HG03196 (cell line): ENCODE results near the gene CHST6.
"Not testable (repeated sequence)": the region's sequence is repeated elsewhere in the genome, so short reads cannot be mapped to it uniquely, and the experiment has no call there.

Source experiments
- ATAC-seq: cut with Tn5 transposase; IDR thresholded peaks from one replicate; pipeline ENCODE4 v1.9.1; 2021; ENCODE audit not compliant: unreplicated experiment

The CHST6 gene

GRCh38 chr16:75477680-75478473, 17.4 kb downstream of the CHST6 start:
- ATAC-seq, result no peak

DNA sequence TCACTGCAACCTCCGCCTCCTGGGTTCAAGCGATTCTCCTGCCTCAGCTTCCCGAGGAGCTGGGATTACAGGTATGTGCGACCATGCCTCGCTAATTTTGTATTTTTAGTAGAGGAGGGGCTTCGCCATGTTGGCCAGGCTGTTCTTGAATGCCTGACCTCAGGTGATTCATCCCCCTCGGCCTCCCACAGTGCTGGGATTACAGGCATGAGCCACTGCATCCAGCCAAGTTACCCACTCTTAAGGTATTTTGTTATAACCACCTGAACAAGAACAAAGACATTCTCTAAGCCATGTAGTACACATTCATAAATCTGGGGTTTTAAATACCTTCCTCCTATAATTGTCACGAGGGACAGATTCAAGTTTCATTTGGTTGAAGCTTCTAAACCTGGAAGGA, 18.4 kb downstream of the CHST6 start:
- ATAC-seq, result no peak

DNA sequence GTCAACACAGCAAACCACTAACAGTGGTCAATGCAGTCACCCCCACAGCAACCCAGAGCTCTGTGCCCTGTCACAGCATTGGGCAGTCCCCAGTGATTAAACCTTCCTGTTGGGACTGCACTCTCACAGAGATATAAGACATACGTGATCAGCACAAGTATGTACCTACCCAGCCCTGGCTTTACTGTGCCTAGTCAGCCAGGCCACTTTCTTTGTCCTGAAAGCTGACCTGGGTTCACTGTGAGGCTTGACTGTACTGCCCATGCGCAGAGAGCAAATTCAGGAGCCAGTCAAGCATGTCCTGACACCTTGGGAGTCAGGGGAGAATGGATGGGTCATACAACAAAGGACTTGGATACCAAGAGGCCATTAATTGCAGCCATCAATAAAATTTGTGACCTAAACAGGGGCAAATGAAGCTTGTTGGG, 19.8 kb downstream of the CHST6 start:
- ATAC-seq, result no peak

GRCh38 chr16:75472908-75473877, 22.0 kb downstream of the CHST6 start:
- no peak for ATAC-seq

DNA sequence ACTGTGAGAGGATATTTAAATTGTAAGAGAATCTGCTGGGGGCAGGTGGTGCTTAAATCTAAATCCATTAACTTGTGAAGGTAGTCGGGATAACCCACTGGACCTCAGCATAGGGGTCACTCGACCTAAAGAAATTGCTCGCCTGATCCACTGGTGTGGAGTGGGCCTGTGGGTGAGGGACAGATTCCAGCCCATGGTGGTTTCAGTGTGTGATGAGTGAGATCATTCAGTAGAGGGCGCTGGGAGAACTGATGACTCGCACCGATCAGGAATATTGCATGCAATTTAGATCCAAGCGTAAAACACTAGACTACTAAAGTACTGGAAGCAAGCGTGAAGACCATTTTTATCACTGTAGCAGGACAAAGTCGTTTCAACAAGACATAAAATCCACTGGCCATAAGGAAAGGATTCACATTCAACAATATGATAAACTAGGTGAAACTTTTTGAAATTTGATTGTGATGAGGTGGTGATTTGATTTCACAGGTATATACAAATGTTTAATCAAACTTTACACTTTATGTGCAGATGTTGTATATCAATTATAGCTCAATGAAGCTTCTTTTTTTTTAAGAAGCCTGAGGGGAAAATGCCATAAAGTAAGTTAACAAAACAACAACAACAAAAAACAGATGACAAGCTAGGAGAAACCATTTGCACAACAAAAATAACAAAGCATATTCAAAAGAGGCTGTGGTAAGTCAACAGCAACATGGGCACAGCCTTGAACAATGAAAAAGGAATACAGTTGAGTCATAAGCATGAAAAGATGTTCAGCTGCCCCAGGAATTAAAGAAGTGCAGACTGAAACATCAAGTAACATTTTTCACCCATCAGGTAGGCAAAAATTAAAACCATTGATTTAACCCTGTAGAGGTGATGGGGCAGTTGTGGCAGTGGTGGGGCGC, 23.3 kb downstream of the CHST6 start:
- peak; percentile 68 for ATAC-seq

DNA sequence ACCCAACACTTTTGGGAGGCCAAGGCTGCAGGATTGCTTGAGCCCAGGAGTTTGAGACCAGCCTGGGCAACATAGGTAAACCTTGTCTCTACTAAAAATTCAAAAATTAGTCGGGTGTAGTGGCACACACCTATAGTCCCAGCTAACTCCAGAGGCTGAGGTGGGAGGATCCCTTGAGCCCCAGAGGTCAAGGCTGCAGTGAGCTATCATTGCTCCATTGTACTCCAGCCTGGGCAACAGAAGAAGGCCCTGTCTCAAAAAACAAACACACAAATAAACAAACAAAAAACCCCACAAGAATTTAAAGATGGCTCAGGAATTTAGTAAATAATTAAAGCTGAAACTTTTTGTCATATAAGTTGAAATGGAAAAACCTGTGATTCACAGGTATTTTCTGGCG, 28.5 kb downstream of the CHST6 start:
- ATAC-seq, result no peak

GRCh38 chr16:75464122-75464918, 30.9 kb downstream of the CHST6 start, which contains the start of gene TMEM170A:
TSS of gene TMEM170A (minus strand) at chr16:75464689. CDS start at chr16:75464600, 89 bp downstream.
- peak; percentile 95 for ATAC-seq

DNA sequence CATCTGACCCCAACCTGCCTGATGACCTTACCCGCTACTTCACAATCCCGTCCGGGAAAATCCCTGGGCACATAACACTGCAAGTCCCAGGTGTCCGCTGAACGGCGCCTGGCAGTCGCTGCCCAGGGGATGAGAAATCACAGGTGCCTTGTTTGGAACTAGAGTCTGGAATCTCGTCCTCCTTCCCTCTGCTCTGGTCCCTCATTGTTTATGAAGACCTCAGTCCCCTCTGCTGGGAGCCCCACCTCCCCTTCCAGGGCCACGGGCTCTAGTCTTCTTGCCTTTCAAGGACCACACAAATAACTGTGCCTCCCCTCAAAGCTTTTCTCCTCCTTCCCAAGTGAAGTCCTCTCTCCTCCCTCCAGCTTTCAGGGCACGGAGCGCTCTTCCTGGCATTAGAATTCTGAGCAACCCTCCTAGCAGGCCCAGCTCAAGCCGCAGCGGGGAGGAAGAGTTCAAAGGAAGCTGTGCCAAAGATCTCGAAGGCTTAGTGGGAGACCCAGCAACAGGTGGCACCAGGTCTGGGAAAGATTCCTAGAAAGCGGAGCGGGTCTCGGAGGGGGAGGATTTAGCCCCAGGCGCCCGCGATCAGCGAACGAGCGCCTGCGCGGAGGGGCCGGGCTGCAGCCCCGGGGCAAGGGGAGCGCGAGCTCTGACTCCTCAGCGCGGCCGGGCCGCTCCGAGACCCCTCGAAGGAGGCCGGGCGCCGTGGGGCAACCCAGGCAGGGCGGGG, 31.7 kb downstream of the CHST6 start:
- peak; percentile 14 for ATAC-seq

GRCh38 chr16:75462806-75463205, 32.4 kb downstream of the CHST6 start:
- peak; percentile 17 for ATAC-seq

DNA sequence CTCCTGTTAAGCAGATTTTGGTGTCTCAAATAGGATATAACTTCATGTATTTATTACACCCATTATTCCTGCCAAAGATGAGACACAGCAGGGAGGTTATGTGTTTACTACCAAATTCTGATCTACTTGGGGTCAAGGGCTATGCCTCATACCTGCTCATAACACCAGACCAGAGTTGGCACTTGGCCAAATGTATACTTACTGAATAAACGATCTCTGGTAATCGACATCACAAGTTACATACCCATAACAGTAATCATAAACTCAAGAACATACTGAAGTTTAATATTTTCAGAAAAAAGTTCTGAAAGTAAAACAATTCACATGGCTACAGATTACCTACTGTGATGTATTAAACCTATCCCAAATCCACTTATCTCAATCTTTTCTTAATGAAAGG, 33.7 kb downstream of the CHST6 start:
- no peak for ATAC-seq

DNA sequence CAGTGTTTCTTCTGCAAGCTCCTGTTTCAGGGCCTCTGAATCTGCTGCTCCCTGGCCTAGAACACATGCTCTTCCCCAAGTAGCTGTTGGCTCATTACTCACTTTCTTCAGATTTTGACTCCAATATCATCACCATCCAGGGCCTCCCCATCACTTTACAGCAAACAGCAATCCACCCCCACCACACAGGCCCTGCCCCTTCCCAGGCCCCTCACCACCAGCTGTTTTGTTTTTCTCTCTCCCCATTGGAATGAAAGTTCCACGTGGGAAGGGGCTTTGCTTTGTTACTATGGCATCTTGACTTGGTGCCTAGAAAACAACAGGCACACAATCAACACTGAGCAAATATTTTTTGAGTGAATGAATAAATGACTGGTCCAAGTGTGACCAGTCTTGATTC, 34.8 kb downstream of the CHST6 start:
- no peak for ATAC-seq

DNA sequence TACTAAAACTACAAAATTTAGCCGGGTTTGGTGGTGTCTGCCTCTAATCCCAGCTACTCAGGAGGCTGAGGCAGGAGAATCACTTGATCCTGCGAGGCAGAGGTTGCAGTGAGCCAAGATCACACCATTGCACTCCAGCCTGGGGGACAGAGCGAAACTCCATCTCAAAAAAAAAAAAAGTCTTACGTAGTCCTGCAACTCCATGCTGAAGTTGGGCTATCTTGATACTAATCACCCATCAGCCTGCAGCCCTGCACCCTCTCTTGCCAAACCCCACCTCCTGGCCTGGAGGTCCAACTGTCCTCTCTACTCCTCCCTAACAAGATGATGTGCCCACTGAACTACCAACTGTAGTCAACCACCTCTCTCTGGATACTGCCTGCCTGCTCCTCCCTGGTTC, 35.5 kb downstream of the CHST6 start:
- ATAC-seq, result no peak

DNA sequence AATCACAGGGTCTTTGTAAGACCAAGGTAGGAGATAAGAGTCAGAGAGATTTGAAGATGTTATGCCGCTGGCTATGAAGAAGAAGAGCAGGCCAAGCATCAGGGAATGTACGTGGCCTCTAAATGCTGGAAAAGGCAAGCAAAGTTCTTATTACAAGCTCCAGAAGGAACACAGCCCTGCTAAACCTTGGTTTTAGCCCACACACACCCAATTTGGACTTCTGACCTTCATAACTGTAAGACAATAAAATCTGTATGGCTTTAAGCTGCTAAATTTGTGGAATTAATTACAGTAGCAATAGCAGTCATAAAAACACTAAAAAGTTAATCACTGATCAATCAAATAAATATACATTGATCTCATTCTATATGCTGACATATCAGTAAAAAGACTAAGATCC, 36.8 kb downstream of the CHST6 start:
- ATAC-seq, result no peak

- ATAC-seq, result no peak
Measured at GRCh38 chr16:75458029-75458428, 37.2 kb downstream of the CHST6 start.

- no peak for ATAC-seq
Measured at GRCh38 chr16:75457485-75458021, 37.7 kb downstream of the CHST6 start.

DNA sequence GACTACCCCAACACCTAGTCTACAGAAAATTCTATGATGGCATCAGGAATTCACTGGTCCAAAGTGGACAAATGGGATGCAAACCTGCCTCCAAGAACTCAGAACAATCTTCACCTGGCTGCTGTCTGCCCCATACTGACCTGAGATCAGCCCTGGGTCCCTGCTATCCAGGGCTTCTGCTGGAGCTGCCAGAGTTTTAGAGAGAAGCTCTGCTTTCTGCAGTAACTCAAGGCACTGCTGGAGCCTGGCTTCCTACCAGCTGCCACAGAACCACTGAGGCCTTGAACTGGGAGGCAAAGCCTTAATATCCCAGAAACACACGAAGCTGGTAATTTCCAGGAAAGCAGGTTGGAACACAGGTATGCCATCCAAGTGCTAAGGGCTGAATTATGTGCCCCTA, 38.3 kb downstream of the CHST6 start:
- ATAC-seq, result no peak

GRCh38 chr16:75456486-75456885, 38.8 kb downstream of the CHST6 start:
- not testable (repeated sequence) for ATAC-seq

GRCh38 chr16:75455677-75456076, 39.6 kb downstream of the CHST6 start:
- no peak for ATAC-seq
